ENCODE measurements around the gene IFNGR1. TPM values are rescaled to one million over a fixed set of nuclear protein-coding genes. Genes with fewer than 3 reads are reported as not detected.

IFNGR1 gene
- total RNA-seq, 1 experiment from 2014 or later, result 58.4 TPM

GRCh38 chr6:137229075-137229759 lies 10.0 kb upstream of the IFNGR1 start:
- CTCF ChIA-PET, result interaction anchor here (0.6 to 0.7 kb wide), 2 partner anchors 85 to 98 kb away, joined by 3 to 4 read pairs; no protein-coding TSS in a partner anchor
- H3K27ac Mint-ChIP-seq (ENCODE audit: low read depth, unreplicated experiment), result no peak overlapping the region
- no peaks in the 10 kb centered on the region for H3K27me3 Mint-ChIP-seq (ENCODE audit: insufficient read depth, unreplicated experiment)
- no peaks in the 10 kb centered on the region for H3K9me3 Mint-ChIP-seq (ENCODE audit: unreplicated experiment)
- H3K4me1 Mint-ChIP-seq (ENCODE audit: insufficient read depth, unreplicated experiment), result peaks cover 9% of the 10 kb centered on the region
- POLR2A ChIA-PET, result interaction anchor here (17.4 to 18.8 kb wide), 2 partner anchors 8 to 9 kb away, joined by 651 read pairs; partner anchors contain the start of gene IFNGR1
- BruUV-seq (replicated peaks), result no TSS peak
- no peaks in the 10 kb centered on the region for H3K36me3 Mint-ChIP-seq (ENCODE audit: insufficient read depth, unreplicated experiment)
- no peak for TF ChIP-seq CTCF (IDR thresholded peaks at IDR 0.05; ENCODE audit: unreplicated experiment)
- intact Hi-C loops (cut with micrococcal nuclease), result no loop called here
- H3K4me3 Mint-ChIP-seq (ENCODE audit: unreplicated experiment), result no peak overlapping the region
- no peak for DNase-seq (ENCODE audit: unreplicated experiment)

DNA sequence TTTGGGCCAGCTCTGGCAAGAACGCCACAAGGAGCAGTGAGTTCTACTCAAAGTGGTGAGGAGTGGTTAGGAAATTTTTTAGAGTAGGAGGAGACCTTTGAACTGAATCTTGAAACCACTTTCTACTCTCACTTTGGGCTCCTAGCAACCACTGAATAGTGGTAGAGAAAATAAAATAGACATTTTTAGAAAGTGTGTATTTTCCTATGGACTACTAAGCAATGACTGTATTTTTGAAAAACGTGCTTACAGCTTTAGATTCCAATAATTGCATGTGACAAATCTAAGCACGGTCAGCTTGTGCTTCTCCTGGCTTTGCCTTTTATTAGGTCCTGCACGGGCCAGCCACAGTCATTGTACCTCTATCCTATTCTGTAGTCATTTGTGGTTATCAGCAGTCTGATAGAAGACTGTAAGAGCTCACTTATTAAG lies 8.7 kb upstream of the IFNGR1 start:
- DNase-seq (ENCODE audit: unreplicated experiment), result no peak
- BruUV-seq (replicated peaks), result no TSS peak
- H3K27me3 Mint-ChIP-seq (ENCODE audit: insufficient read depth, unreplicated experiment), result no peaks in the 10 kb centered on the region
- no peaks in the 10 kb centered on the region for H3K9me3 Mint-ChIP-seq (ENCODE audit: unreplicated experiment)
- POLR2A ChIA-PET, result interaction anchor here (0.9 to 18.8 kb wide), 3 partner anchors 8 to 10 kb away, joined by 5 to 651 read pairs (median 6); no protein-coding TSS in a partner anchor
- no peak overlapping the region for H3K27ac Mint-ChIP-seq (ENCODE audit: low read depth, unreplicated experiment)
- intact Hi-C loops (cut with micrococcal nuclease), result no loop called here
- TF ChIP-seq CTCF (IDR thresholded peaks at IDR 0.05; ENCODE audit: unreplicated experiment), result no peak
- H3K4me1 Mint-ChIP-seq (ENCODE audit: insufficient read depth, unreplicated experiment), result peaks cover 11% of the 10 kb centered on the region
- CTCF ChIA-PET, result interaction anchor here (0.7 kb wide), 1 partner anchor 15 kb away, joined by 3 read pairs; no protein-coding TSS in a partner anchor
- H3K4me3 Mint-ChIP-seq (ENCODE audit: unreplicated experiment), result no peak overlapping the region
- no peaks in the 10 kb centered on the region for H3K36me3 Mint-ChIP-seq (ENCODE audit: insufficient read depth, unreplicated experiment)

DNA sequence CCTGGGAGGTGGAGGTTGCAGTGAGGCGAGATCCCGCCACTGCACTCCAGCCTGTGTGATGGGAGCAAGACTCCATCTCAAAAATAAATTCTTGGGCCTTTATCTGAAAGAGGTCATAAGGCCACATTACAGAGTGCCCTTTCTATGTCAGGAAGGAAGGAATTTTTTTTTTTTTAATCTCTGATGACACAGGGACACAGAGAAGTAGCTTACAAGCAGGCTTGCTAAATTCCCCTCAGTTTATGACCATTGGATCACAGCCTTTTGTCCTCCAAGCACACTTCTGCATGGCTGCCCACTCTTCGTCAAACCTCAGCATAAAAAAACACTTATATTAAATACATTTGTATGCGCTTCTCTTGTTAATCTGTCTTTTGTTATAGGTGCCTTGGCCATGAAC lies 7.5 kb upstream of the IFNGR1 start:
- no peaks in the 10 kb centered on the region for H3K9me3 Mint-ChIP-seq (ENCODE audit: unreplicated experiment)
- TF ChIP-seq CTCF (IDR thresholded peaks at IDR 0.05; ENCODE audit: unreplicated experiment), result no peak
- intact Hi-C loops (cut with micrococcal nuclease), result no loop called here

DNA sequence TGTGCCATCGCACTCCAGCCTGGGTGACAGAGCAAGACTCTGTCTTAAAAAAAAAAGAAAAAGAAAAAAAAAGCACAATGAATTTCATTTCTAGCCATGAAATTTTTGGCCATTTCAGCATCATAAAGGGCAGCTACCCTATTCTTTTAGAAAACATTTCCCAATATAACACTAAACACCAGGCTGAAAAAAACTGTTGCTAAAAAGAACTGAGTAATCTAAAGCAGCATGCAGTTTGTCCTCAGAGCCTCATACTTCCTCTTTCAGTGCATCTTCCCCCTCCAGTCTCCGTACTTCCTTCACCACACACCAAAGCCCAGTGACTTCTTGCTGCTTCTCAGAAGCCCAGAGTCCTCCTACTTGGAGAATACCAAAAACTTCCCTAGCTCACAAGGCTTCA lies 5.6 kb upstream of the IFNGR1 start:
- H3K9me3 Mint-ChIP-seq (ENCODE audit: unreplicated experiment), result no peaks in the 10 kb centered on the region
- H3K27ac Mint-ChIP-seq (ENCODE audit: low read depth, unreplicated experiment), result no peak overlapping the region
- H3K4me3 Mint-ChIP-seq (ENCODE audit: unreplicated experiment), result no peak overlapping the region
- intact Hi-C loops (cut with micrococcal nuclease), result no loop called here
- TF ChIP-seq CTCF (IDR thresholded peaks at IDR 0.05; ENCODE audit: unreplicated experiment), result no peak
- no TSS peak for BruUV-seq (replicated peaks)
- H3K36me3 Mint-ChIP-seq (ENCODE audit: insufficient read depth, unreplicated experiment), result no peaks in the 10 kb centered on the region
- ChIA-PET CTCF (interaction anchor here (1.0 to 2.8 kb wide), 2 partner anchors 11 to 46 kb away, joined by 3 to 12 read pairs; no protein-coding TSS in a partner anchor), POLR2A (interaction anchor here (1.4 to 18.8 kb wide), 2 partner anchors 13 to 37 kb away, joined by 4 to 651 read pairs; no protein-coding TSS in a partner anchor)
- H3K4me1 Mint-ChIP-seq (ENCODE audit: insufficient read depth, unreplicated experiment), result peaks cover 21% of the 10 kb centered on the region
- H3K27me3 Mint-ChIP-seq (ENCODE audit: insufficient read depth, unreplicated experiment), result no peaks in the 10 kb centered on the region
- no peak for DNase-seq (ENCODE audit: unreplicated experiment)

More for the DNA sequence above, 7.5 kb upstream of the IFNGR1 start:
- CTCF ChIA-PET, result no interaction called here
- POLR2A ChIA-PET, result interaction anchor here (2.3 to 18.8 kb wide), 2 partner anchors 9 to 11 kb away, joined by 6 to 651 read pairs; no protein-coding TSS in a partner anchor
- Mint-ChIP-seq H3K27me3 (ENCODE audit: insufficient read depth, unreplicated experiment) (no peaks in the 10 kb centered on the region), H3K4me1 (ENCODE audit: insufficient read depth, unreplicated experiment) (peaks cover 11% of the 10 kb centered on the region), H3K36me3 (ENCODE audit: insufficient read depth, unreplicated experiment) (no peaks in the 10 kb centered on the region), H3K27ac (ENCODE audit: low read depth, unreplicated experiment) (no peak overlapping the region), H3K4me3 (ENCODE audit: unreplicated experiment) (no peak overlapping the region)
- BruUV-seq (replicated peaks), result no TSS peak
- DNase-seq (ENCODE audit: unreplicated experiment), result no peak
